ENCODE data around the gene SH2D6. TPM values are rescaled to one million over a fixed set of nuclear protein-coding genes. Genes with fewer than 3 reads are reported as not detected.
"Not testable (repeated sequence)": the region's sequence is repeated elsewhere in the genome, so short reads cannot be mapped to it uniquely, and the experiment has no call there.

Gene SH2D6
- total and polyA plus RNA-seq, 2 experiments from 2014 or later: 0.31 TPM; not detected in 1

DNA sequence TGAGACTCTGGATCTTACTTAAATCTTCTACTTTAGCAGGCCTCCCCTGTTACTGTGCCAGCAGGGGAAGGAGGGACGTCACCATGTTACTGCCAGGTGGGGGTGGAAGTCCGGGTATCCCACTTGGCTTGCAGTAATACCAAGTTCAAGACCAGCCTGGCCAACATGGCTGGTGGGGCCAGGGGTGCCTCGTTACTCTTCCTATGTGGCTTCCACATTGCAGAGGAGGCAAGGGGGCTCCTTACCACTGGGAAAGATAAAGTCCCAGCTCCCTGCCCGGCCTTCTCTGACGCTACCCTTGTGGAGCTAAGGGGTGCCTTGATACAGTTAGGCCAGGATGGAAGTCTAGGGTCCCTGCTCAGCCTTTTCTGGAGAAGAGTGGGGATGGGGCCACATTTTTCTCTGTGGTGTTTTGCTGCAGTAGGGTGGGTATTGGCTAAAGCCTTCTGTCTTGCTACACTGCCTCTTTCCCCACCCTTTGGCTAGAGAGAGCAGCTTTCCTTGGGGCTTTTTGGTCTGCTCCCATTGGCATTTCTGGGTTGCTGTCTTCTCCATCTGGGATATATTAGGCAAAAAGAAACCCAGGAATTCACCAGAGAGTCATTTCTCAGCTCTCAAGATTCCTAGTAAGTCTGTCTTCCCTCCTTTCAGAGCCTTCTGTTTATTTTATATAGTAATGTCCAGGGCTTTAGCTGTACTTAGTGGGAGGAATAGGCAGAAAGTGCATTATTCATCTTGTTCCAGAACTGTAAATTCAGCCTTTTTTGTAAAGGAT, 42.0 kb upstream of the SH2D6 start:
- DNase-seq: peak; percentile 25

GRCh38 chr2:85377083-85377482, 41.4 kb upstream of the SH2D6 start:
- no peak for TF ChIP-seq EZH2phosphoT487 (IDR thresholded peaks at IDR 0.05; ENCODE audit: insufficient read depth, low read depth)
- TF ChIP-seq EZH2 (IDR thresholded peaks at IDR 0.05; ENCODE audit: insufficient read depth, poor library complexity, severe bottlenecking): no peak
- Histone ChIP-seq H3K4me2 (ENCODE audit: unreplicated experiment) (no peak overlapping the region), H3K9me2 (ENCODE audit: insufficient read depth) (no peaks in the 10 kb centered on the region), H3K27me3 (replicated peaks; ENCODE audit: insufficient read depth) (no peaks in the 10 kb centered on the region), H3K27ac (no peak overlapping the region), H3F3A (ENCODE audit: insufficient read depth) (no peaks in the 10 kb centered on the region), H3K9me3 (ENCODE audit: low read depth) (no peaks in the 10 kb centered on the region), H3K9ac (no peak overlapping the region), H3K36me3 (ENCODE audit: low read depth) (peaks cover 26% of the 10 kb centered on the region), H2AFZ (no peak overlapping the region), H3K4me1 (ENCODE audit: insufficient read depth) (no peaks in the 10 kb centered on the region), H3K4me3 (no peak overlapping the region), H3K79me2 (ENCODE audit: insufficient read depth) (no peaks in the 10 kb centered on the region), H4K20me1 (ENCODE audit: insufficient read depth) (no peaks in the 10 kb centered on the region)
- in situ Hi-C loops (cut with MboI): no loop called here
- 67 to 74% methylated on average over 11 of the region's 11 CpGs for WGBS, 2 experiments (ENCODE audit: low coverage in 1 of 2, low lambda C conversion rate in 2 of 2, missing lambda C conversion rate in 2 of 2)
- DNase-seq: peak; percentile 14

More for the DNA sequence above, 42.0 kb upstream of the SH2D6 start:
- no peaks in the 10 kb centered on the region for H3K9me2 ChIP-seq (ENCODE audit: insufficient read depth)
- H3K36me3 ChIP-seq (ENCODE audit: low read depth): peaks cover 26% of the 10 kb centered on the region
- no peaks in the 10 kb centered on the region for H3K4me1 ChIP-seq (ENCODE audit: insufficient read depth)
- no peaks in the 10 kb centered on the region for H3K79me2 ChIP-seq (ENCODE audit: insufficient read depth)
- H3K9ac ChIP-seq: no peak overlapping the region
- H3K27me3 ChIP-seq (replicated peaks; ENCODE audit: insufficient read depth): no peaks in the 10 kb centered on the region
- H3K27ac ChIP-seq: no peak overlapping the region
- no peaks in the 10 kb centered on the region for H3K9me3 ChIP-seq (ENCODE audit: low read depth)
- no peak overlapping the region for H3K4me3 ChIP-seq
- no peak overlapping the region for H2AFZ ChIP-seq
- 95 to 96% methylated on average over 5 of the region's 5 CpGs for WGBS, 2 experiments (ENCODE audit: low coverage in 1 of 2, low lambda C conversion rate in 2 of 2, missing lambda C conversion rate in 2 of 2)
- no peaks in the 10 kb centered on the region for H4K20me1 ChIP-seq (ENCODE audit: insufficient read depth)
- in situ Hi-C loops (cut with MboI): no loop called here
- no peak for TF ChIP-seq EZH2phosphoT487 (IDR thresholded peaks at IDR 0.05; ENCODE audit: insufficient read depth, low read depth)
- TF ChIP-seq EZH2 (IDR thresholded peaks at IDR 0.05; ENCODE audit: insufficient read depth, poor library complexity, severe bottlenecking): no peak
- H3K4me2 ChIP-seq (ENCODE audit: unreplicated experiment): no peak overlapping the region
- H3F3A ChIP-seq (ENCODE audit: insufficient read depth): no peaks in the 10 kb centered on the region

GRCh38 chr2:85378257-85378656, 40.3 kb upstream of the SH2D6 start:
- Histone ChIP-seq H3K9ac (no peak overlapping the region), H3K4me3 (no peak overlapping the region), H3K4me2 (ENCODE audit: unreplicated experiment) (no peak overlapping the region), H3K36me3 (ENCODE audit: low read depth) (peaks cover 26% of the 10 kb centered on the region), H3K27me3 (replicated peaks; ENCODE audit: insufficient read depth) (no peaks in the 10 kb centered on the region), H3F3A (ENCODE audit: insufficient read depth) (peaks cover 7% of the 10 kb centered on the region; the same call in 1 of the 2 replicates), H4K20me1 (ENCODE audit: insufficient read depth) (no peaks in the 10 kb centered on the region), H2AFZ (no peak overlapping the region), H3K9me3 (ENCODE audit: low read depth) (no peaks in the 10 kb centered on the region), H3K27ac (no peak overlapping the region), H3K9me2 (ENCODE audit: insufficient read depth) (no peaks in the 10 kb centered on the region), H3K4me1 (ENCODE audit: insufficient read depth) (peaks cover 7% of the 10 kb centered on the region), H3K79me2 (ENCODE audit: insufficient read depth) (no peaks in the 10 kb centered on the region)
- DNase-seq: no peak
- TF ChIP-seq EZH2phosphoT487 (IDR thresholded peaks at IDR 0.05; ENCODE audit: insufficient read depth, low read depth): no peak
- no peak for TF ChIP-seq EZH2 (IDR thresholded peaks at IDR 0.05; ENCODE audit: insufficient read depth, poor library complexity, severe bottlenecking)
- 90 to 91% methylated on average over 5 of the region's 5 CpGs for WGBS, 2 experiments (ENCODE audit: low coverage in 1 of 2, low lambda C conversion rate in 2 of 2, missing lambda C conversion rate in 2 of 2)
- in situ Hi-C loops (cut with MboI): no loop called here

DNA sequence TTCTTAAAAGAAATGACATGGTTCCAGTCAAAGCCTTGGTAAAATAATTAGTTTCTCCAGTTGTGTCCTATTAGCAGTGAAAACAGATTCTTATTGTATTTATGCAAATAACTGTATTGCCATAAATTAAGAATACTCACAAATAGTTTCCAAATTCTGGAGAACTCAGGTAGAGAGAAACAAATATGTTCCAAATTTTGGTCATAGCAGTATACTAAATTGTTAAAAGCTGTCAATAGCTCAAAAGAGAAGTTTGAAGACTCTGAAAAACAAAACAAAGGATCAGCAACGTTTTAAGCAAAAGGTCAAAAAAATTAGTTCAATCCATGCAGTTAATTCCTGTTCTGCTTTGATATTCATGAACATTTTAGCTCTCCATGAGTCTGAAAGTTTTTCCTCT, 38.5 kb upstream of the SH2D6 start:
- Histone ChIP-seq H3K27me3 (replicated peaks; ENCODE audit: insufficient read depth) (no peaks in the 10 kb centered on the region), H3K9me2 (ENCODE audit: insufficient read depth) (no peaks in the 10 kb centered on the region), H2AFZ (no peak overlapping the region), H3K79me2 (ENCODE audit: insufficient read depth) (no peaks in the 10 kb centered on the region), H3K36me3 (ENCODE audit: low read depth) (peaks cover 29% of the 10 kb centered on the region), H3K4me3 (no peak overlapping the region), H3K27ac (no peak overlapping the region), H3K9ac (no peak overlapping the region), H3F3A (ENCODE audit: insufficient read depth) (peaks cover 7% of the 10 kb centered on the region; the same call in 1 of the 2 replicates), H3K4me2 (ENCODE audit: unreplicated experiment) (no peak overlapping the region), H3K4me1 (ENCODE audit: insufficient read depth) (peaks cover 11% of the 10 kb centered on the region), H4K20me1 (ENCODE audit: insufficient read depth) (no peaks in the 10 kb centered on the region), H3K9me3 (ENCODE audit: low read depth) (no peaks in the 10 kb centered on the region)
- 0% methylated on average over 1 of the region's 1 CpG for WGBS, 2 experiments (ENCODE audit: low coverage in 1 of 2, low lambda C conversion rate in 2 of 2, missing lambda C conversion rate in 2 of 2)
- in situ Hi-C loops (cut with MboI): no loop called here
- TF ChIP-seq EZH2 (IDR thresholded peaks at IDR 0.05; ENCODE audit: insufficient read depth, poor library complexity, severe bottlenecking) (no peak), EZH2phosphoT487 (IDR thresholded peaks at IDR 0.05; ENCODE audit: insufficient read depth, low read depth) (no peak)
- no peak for DNase-seq

- H3K9me3 ChIP-seq (ENCODE audit: low read depth); H3K79me2 ChIP-seq (ENCODE audit: insufficient read depth); H3F3A ChIP-seq (ENCODE audit: insufficient read depth); H3K9ac ChIP-seq; H4K20me1 ChIP-seq (ENCODE audit: insufficient read depth); H3K9me2 ChIP-seq (ENCODE audit: insufficient read depth); H3K4me3 ChIP-seq; H3K27me3 ChIP-seq (replicated peaks; ENCODE audit: insufficient read depth); H2AFZ ChIP-seq; in situ Hi-C loops (cut with MboI): not testable (repeated sequence)
- peak overlapping the region; percentile 52 for H3K27ac ChIP-seq
- DNase-seq: peak; percentile 56
- 47 to 51% methylated on average over 5 of the region's 5 CpGs for WGBS, 2 experiments (ENCODE audit: low coverage in 1 of 2, low lambda C conversion rate in 2 of 2, missing lambda C conversion rate in 2 of 2)
- H3K36me3 ChIP-seq (ENCODE audit: low read depth): peaks cover 40% of the 10 kb centered on the region
- H3K4me2 ChIP-seq (ENCODE audit: unreplicated experiment): peak overlapping the region; percentile 33
- peaks cover 11% of the 10 kb centered on the region for H3K4me1 ChIP-seq (ENCODE audit: insufficient read depth)
Observed at GRCh38 chr2:85383151-85383550, 35.4 kb upstream of the SH2D6 start.

Measured in GM23248 (cell line).